B cell (primary cell): ENCODE measurements around the gene HACD2.

Experiments
- CTCF ChIP-seq: fragments of 200-600 bp; IDR thresholded peaks from one replicate; pipeline ENCODE4 v1.8.0; 2022; ENCODE audit warnings: antibody characterized with exemption, mild to moderate bottlenecking
- EZH2 ChIP-seq: IDR thresholded peaks from 2 replicates; pipeline ENCODE4 v1.6.1; 2012; ENCODE audit warnings: borderline replicate concordance, low read depth, mild to moderate bottlenecking, moderate library complexity, low read length; ENCODE audit not compliant: insufficient read depth, poor library complexity, severe bottlenecking

- TF ChIP-seq CTCF, result no peak
- TF ChIP-seq EZH2, result no peak
These were observed 1.3 kb upstream of the HACD2 start for GRCh38 chr3:123586131-123586530.
